Epithelial cell of proximal tubule (primary cell): ENCODE measurements around the gene NASP. TPM values are rescaled to one million over a fixed set of nuclear protein-coding genes. Genes with fewer than 3 reads are reported as not detected.

Experiments
- DNase-seq: peaks from one replicate; pipeline ENCODE4 v3.0.0-alpha.2; 2011; ENCODE audit warnings: low read depth
- H3K4me3 ChIP-seq: 2 replicates; pipeline ENCODE4 v1.5.1; 2011; ENCODE audit warnings: low read depth, mild to moderate bottlenecking, low read length
- total RNA-seq: library from RNA; depleted of rRNA; stranded (reverse); fragments of >200 nt; gene quantifications from 2 replicates; pipeline ENCODE4 v1.2.3, GENCODE V29; 2015
- TF ChIP-seq, protein P1 (sequence below): conservative IDR thresholded peaks from 2 replicates; pipeline ENCODE4 v1.5.1; 2012; ENCODE audit warnings: low read depth, mild to moderate bottlenecking, low read length

Gene NASP, protein sequence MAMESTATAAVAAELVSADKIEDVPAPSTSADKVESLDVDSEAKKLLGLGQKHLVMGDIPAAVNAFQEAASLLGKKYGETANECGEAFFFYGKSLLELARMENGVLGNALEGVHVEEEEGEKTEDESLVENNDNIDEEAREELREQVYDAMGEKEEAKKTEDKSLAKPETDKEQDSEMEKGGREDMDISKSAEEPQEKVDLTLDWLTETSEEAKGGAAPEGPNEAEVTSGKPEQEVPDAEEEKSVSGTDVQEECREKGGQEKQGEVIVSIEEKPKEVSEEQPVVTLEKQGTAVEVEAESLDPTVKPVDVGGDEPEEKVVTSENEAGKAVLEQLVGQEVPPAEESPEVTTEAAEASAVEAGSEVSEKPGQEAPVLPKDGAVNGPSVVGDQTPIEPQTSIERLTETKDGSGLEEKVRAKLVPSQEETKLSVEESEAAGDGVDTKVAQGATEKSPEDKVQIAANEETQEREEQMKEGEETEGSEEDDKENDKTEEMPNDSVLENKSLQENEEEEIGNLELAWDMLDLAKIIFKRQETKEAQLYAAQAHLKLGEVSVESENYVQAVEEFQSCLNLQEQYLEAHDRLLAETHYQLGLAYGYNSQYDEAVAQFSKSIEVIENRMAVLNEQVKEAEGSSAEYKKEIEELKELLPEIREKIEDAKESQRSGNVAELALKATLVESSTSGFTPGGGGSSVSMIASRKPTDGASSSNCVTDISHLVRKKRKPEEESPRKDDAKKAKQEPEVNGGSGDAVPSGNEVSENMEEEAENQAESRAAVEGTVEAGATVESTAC
- total RNA-seq = 109 and 163 TPM in 2 replicates

DNA sequence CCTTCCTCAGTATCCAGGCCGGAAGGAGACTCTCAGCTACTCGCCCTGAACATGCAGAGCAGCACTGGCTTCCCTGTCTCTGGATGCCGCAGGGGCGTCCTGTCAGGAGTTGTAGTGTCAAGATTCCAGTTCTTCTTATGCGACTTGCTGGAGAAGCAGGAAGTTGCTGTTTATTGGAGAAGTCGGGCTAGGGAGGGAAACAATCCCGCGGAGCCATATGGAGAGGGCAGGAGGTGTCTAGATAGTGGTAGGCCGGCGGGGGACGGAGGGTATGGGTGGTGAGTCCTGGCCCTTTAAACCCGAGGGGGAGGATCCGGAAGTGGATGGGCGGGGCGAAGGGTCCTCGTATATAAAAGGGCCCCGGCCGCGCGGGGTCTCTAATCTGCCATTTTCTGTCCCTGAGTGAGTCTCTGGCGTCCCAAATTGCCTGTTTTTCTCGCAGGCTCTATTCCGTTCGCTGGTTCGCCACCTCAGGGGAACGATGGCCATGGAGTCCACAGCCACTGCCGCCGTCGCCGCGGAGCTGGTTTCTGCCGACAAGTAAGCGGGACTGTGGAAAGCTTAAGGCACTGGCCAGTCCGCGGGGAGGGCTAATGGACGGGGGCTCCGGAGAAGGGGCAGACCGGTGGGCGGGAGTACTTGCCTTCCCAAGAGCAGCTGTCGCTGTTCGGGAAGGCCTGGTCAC is at the start of gene NASP:
Gene NASP, plus strand, starts transcription at position 376 of the 685 bp plus-strand sequence. Its CDS starts 106 bp downstream, at position 482.
- peak within 1 kb of the TSS; percentile 80 for H3K4me3 ChIP-seq
- peak; percentile 26 for DNase-seq
- TF ChIP-seq, protein P1, sequence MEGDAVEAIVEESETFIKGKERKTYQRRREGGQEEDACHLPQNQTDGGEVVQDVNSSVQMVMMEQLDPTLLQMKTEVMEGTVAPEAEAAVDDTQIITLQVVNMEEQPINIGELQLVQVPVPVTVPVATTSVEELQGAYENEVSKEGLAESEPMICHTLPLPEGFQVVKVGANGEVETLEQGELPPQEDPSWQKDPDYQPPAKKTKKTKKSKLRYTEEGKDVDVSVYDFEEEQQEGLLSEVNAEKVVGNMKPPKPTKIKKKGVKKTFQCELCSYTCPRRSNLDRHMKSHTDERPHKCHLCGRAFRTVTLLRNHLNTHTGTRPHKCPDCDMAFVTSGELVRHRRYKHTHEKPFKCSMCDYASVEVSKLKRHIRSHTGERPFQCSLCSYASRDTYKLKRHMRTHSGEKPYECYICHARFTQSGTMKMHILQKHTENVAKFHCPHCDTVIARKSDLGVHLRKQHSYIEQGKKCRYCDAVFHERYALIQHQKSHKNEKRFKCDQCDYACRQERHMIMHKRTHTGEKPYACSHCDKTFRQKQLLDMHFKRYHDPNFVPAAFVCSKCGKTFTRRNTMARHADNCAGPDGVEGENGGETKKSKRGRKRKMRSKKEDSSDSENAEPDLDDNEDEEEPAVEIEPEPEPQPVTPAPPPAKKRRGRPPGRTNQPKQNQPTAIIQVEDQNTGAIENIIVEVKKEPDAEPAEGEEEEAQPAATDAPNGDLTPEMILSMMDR = no peak

DNA sequence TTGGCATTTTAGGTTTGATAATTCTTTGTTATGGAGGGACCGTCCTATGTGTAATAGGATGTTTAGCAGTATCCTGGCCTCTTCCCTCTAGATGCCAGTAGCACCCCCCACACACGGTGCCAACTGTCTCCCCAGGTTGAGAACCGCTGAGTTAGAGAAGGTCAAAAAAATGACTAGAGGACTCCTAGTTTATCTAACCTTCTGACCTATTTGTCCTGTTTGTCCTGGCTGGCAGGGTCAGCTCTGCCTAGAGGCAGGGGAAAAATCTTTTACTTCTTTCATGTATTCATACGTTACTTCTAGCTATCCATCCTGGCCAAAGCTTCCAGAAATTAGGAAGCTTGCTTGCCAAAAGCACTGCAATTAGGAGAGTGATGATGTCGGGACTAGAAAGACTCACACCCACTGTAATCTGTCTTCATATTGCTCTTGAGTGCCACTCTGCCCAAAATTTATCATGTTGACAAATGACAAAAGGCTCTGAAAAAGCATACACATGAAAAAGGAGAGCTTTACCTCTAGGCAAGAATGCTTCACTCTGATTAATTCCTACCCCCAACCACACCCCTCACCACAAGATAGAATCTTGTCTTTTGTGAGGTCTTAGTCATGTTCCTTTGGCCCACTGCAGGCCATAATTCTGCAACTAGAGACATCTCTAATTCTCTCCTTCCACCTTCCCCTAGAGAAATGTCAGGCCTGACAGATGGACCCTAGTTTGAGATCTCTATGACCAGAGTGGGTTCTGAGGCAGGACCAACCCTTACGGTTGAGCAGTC is 47.7 kb upstream of the NASP start:
- TF ChIP-seq, protein P1 = no peak
- no peak for DNase-seq
- H3K4me3 ChIP-seq = no peak overlapping the region

DNA sequence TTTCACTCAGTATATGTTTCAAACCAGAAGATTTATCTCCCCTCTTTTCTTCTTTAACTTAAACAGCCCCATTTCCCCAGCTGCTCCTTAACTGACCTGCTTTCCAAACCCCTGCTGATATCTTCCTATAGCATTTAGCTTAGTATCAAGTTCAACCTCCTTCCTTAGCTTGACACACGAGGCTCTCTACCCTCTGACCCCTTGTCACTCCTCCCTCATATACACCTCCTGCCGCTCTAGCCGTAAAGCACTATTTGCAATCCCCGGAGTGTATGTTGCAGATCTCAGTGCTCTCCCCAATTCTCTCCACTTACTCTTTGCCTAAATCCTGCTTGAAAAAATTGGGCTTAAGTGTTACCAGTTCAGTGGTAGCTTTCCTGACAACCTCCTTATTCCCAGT is 47.0 kb upstream of the NASP start:
- TF ChIP-seq, protein P1 = no peak
- DNase-seq = no peak
- H3K4me3 ChIP-seq = no peak overlapping the region

DNA sequence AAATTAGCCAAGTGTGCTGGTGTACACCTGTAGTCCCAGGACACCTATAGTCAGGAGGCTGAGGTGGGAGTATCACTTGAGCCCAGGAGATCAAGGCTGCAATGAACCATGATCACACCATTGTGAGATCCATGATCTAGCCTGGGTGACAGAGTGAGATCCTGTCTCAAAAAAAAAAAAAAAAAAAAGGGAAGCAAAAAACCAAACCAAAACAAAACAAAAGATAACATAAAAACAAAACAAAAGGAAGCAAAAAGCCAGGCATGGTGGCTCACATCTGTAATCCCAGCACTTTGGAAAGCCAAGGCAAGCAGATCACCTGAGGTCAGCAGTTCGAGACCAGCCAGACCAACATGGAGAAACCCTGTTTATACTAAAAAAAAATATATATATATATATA is 42.6 kb upstream of the NASP start:
- H3K4me3 ChIP-seq = no peak overlapping the region
- no peak for DNase-seq
- TF ChIP-seq, protein P1 = no peak

DNA sequence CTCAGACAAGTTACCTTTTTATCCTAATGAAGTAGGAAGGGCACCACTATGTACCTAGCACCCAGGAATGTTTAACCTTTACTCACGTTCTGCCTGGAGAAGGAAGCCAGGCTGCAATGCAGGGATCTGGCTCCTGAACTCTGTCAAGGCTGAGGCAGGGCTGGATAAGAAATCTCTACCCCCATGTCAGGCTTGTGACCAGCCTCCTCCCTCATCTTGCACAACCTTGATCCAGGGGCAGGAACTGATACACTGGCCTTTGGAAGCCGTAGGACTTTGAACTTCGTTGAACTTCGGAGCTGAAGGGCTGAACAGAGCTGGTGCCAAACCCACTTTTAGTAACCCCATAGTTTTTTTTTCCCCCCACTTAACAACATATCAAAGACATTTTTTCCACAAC is 41.2 kb upstream of the NASP start:
- peak; percentile 26 for DNase-seq
- TF ChIP-seq, protein P1 = no peak
- H3K4me3 ChIP-seq = no peak overlapping the region
